HepG2 (cell line): ENCODE data around the gene MAP3K3. TPM values are rescaled to one million over a fixed set of nuclear protein-coding genes. Genes with fewer than 3 reads are reported as not detected.

Experiments used
- ATAC-seq: fragments of 200-7000 bp; cut with Tn5 transposase; 3 replicates; pipeline ENCODE4 v1.9.1; 2020; ENCODE audit warnings: mild to moderate bottlenecking, moderate library complexity
- BruUV-seq: library from RNA; stranded (reverse); fragments of 400-500 nt; replicated peaks from 2 replicates; lab custom pipeline; 2021; lab: Mats Ljungman, UMichigan
- CTCF ChIA-PET: fragments of 300-600 bp; formaldehyde crosslinking; extraction: SDS; loops from one replicate; lab custom pipeline; 2021; ENCODE audit warnings: low total read pairs, inconsistent platforms, low intra/inter-chr PET ratio; lab: Yijun Ruan, JAX
- POLR2A ChIA-PET: fragments of 350-600 bp; sonication (Branson Sonifier 250); formaldehyde crosslinking; loops from one replicate; lab custom pipeline; 2020; ENCODE audit warnings: antibody characterized with exemption, inconsistent platforms; lab: Yijun Ruan, JAX
- DNase-seq: peaks from one replicate; pipeline ENCODE4 v3.0.0-alpha.2; 2015; ENCODE audit warnings: low spot score
- FAIRE-seq: peaks from 3 replicates; lab custom pipeline; 2011; peaks lifted over from hg19 to GRCh38; lab: Jason Lieb, UNC
- H2AFZ ChIP-seq: one replicate; pipeline ENCODE4 v1.6.1; 2011; ENCODE audit warnings: low read length, inconsistent platforms
- H3K27ac ChIP-seq: fragments of 300-600 bp; 3 replicates; pipeline ENCODE4 v1.8.0; 2011; ENCODE audit warnings: mixed run types, mild to moderate bottlenecking, mixed read lengths, low read length, inconsistent platforms; ENCODE audit not compliant: insufficient read depth; ENCODE audit errors: extremely low read length
- H3K27me3 ChIP-seq, 2 experiments: fragments of 200-600 bp in 1 of 2; 2 replicates in 1 of 2; 3 replicates in 1 of 2; pipeline versions ENCODE4 v1.6.0 to v1.8.0; 2011; ENCODE audit warnings: low read length in 2 of 2, mild to moderate bottlenecking in 2 of 2, moderate library complexity in 2 of 2, inconsistent platforms in 1 of 2; ENCODE audit not compliant: insufficient read depth in 2 of 2, control insufficient read depth in 1 of 2
- H3K36me3 ChIP-seq, 2 experiments: fragments of 200-600 bp in 1 of 2; replicated peaks in 1 of 2; 2 replicates in 1 of 2; 3 replicates in 1 of 2; pipeline versions ENCODE4 v1.5.1 to v1.8.0; 2011; ENCODE audit warnings: low read length in 2 of 2, inconsistent platforms in 1 of 2; ENCODE audit not compliant: insufficient read depth in 2 of 2, control insufficient read depth in 1 of 2
- H3K4me1 ChIP-seq: 2 replicates; pipeline ENCODE4 v1.5.1; 2012; ENCODE audit warnings: low read length, inconsistent platforms; ENCODE audit not compliant: insufficient read depth
- H3K4me2 ChIP-seq: 2 replicates; pipeline ENCODE4 v1.6.0; 2011; ENCODE audit warnings: low read depth, low read length, inconsistent platforms
- H3K4me3 ChIP-seq, 3 experiments: fragments of 200-600 bp in 1 of 3; sonication (generic), shearing (Covaris generic) in 1 of 3; replicated peaks in 1 of 3; 2 replicates each; pipeline ENCODE4 v1.5.1; 2011 to 2016; ENCODE audit warnings: low read length in 3 of 3, inconsistent platforms in 2 of 3, low read depth in 2 of 3, mild to moderate bottlenecking in 2 of 3, control low read depth in 1 of 3, mixed read lengths in 1 of 3; ENCODE audit not compliant: insufficient read depth in 1 of 3
- H3K79me2 ChIP-seq: one replicate; pipeline ENCODE4 v1.6.1; 2011; ENCODE audit warnings: low read length, inconsistent platforms; ENCODE audit not compliant: insufficient read depth
- H3K9ac ChIP-seq: 2 replicates; pipeline ENCODE4 v1.6.0; 2011; ENCODE audit warnings: mild to moderate bottlenecking, low read depth, low read length, inconsistent platforms; ENCODE audit not compliant: insufficient read depth
- H3K9me3 ChIP-seq: 2 replicates; pipeline ENCODE4 v1.5.1; 2012; ENCODE audit warnings: mild to moderate bottlenecking, low read length
- H4K20me1 ChIP-seq: 2 replicates; pipeline ENCODE4 v1.6.0; 2011; ENCODE audit warnings: inconsistent platforms, mild to moderate bottlenecking, low read length, moderate library complexity; ENCODE audit not compliant: insufficient read depth
- ATF7 ChIP-seq, 2 experiments: fragments of 450-650 bp in 1 of 2; sonication (generic) in 1 of 2; formaldehyde crosslinking in 1 of 2; IDR thresholded peaks; 2 replicates each; pipeline versions ENCODE4 v1.4.0 to v1.6.1; 2016 to 2020; ENCODE audit warnings: antibody characterized with exemption in 1 of 2, mild to moderate bottlenecking in 1 of 2, missing genetic modification reagents in 1 of 2
- ESRRA ChIP-seq: sonication (generic); formaldehyde crosslinking; IDR thresholded peaks from 2 replicates; pipeline ENCODE4 v1.5.1; 2020; ENCODE audit warnings: mild to moderate bottlenecking, low read depth, missing genetic modification reagents
- KDM3A ChIP-seq: IDR thresholded peaks from 2 replicates; pipeline ENCODE4 v1.6.1; 2018; ENCODE audit warnings: low read depth, missing compliant biosample characterization
- MIER3 ChIP-seq: IDR thresholded peaks from 2 replicates; pipeline ENCODE4 v1.6.1; 2016; ENCODE audit warnings: missing compliant biosample characterization, borderline replicate concordance
- ZNF383 ChIP-seq: sonication (generic); formaldehyde crosslinking; IDR thresholded peaks from 2 replicates; pipeline ENCODE4 v1.4.0; 2020; ENCODE audit warnings: missing genetic modification reagents, mild to moderate bottlenecking, borderline replicate concordance
- ZNF543 ChIP-seq: sonication (generic); formaldehyde crosslinking; IDR thresholded peaks from 2 replicates; pipeline ENCODE4 v1.4.0; 2020; ENCODE audit warnings: mild to moderate bottlenecking, missing genetic modification reagents
- ZNF546 ChIP-seq: sonication (generic); formaldehyde crosslinking; conservative IDR thresholded peaks from 2 replicates; pipeline ENCODE4 v1.8.1; 2023; ENCODE audit warnings: mild to moderate bottlenecking, missing genetic modification reagents
- ZNF75D ChIP-seq: sonication (generic); formaldehyde crosslinking; IDR thresholded peaks from 2 replicates; pipeline ENCODE4 v1.8.1; 2023; ENCODE audit warnings: missing genetic modification reagents, mild to moderate bottlenecking, borderline replicate concordance
- WGBS: methylation state at CpG from one replicate; pipeline ENCODE4 v1.1.6; 2017; ENCODE audit warnings: low lambda C conversion rate; 5-methylcytosine and 5-hydroxymethylcytosine counted together
- in situ Hi-C: cut with HindIII; loops from 2 replicates; pipeline ENCODE4 v1.10.0; 2017; ENCODE audit warnings: low pct_unique_long_range_greater_than_20kb; ENCODE audit not compliant: extremely low pct_ligation_motif_present
- intact Hi-C: fragments of 100-400 bp; cut with micrococcal nuclease; formaldehyde crosslinking; loops from one replicate; pipeline ENCODE4 v1.10.0; 2022; ENCODE audit not compliant: unreplicated experiment
- polyA plus RNA-seq, 8 experiments: library from polyadenylated mRNA; depleted of rRNA in 3 of 8; stranded (reverse) in 7 of 8; unstranded in 1 of 8; fragments of >200 nt; fragmentation: Illumina TruSeq in 4 of 8; extraction: Trizol in 4 of 8; gene quantifications; 2 replicates each; pipeline versions ENCODE4 v1.2.1 to v1.2.3, GENCODE V29; 2011 to 2016; ENCODE audit warnings: low read depth in 4 of 8, missing spikeins in 1 of 8, mixed read lengths in 1 of 8; ENCODE audit not compliant: insufficient read depth in 1 of 8
- total RNA-seq, 5 experiments: library from RNA; depleted of rRNA; stranded (reverse); fragments of >200 nt; fragmentation: Illumina TruSeq; extraction: Trizol; gene quantifications; 2 replicates each; pipeline ENCODE4 v1.2.3, GENCODE V29; 2016; ENCODE audit warnings: low read depth in 1 of 5
- TF ChIP-seq, protein P1 (sequence below): sonication (generic); formaldehyde crosslinking; IDR thresholded peaks from 2 replicates; pipeline ENCODE4 v1.5.0; 2020; ENCODE audit warnings: missing genetic modification reagents
- TF ChIP-seq, protein P2 (sequence below): sonication (generic); formaldehyde crosslinking; IDR thresholded peaks from 2 replicates; pipeline ENCODE4 v1.4.0; 2020; ENCODE audit warnings: missing genetic modification reagents, borderline replicate concordance

Gene MAP3K3
- total and polyA plus RNA-seq, 2 of the 13 experiments (the other 11 are each of a cell fraction or from before 2014, with no cell fraction given), result 17.7 to 21.8 TPM

DNA sequence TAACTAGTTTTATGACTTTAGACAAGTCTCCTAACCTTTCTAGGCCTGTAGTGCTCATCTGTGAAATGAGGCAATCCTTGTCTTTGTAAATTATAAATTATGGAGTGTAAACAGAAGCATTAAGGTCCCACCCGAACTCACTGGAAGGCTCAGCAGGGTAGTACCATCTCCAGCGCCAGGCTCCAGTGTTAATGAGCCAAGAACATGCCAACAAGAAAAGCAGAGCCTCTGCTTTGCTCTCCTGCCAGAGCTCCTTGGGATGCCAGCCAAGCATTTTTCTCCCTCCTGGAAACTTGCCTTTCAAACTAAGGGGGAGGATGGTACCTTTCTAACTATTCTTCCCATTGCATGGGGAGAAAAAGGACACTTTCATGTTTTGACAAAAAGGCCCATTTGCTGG lies 62.8 kb downstream of the MAP3K3 start:
- Histone ChIP-seq H4K20me1 (no peaks in the 10 kb centered on the region), H3K4me2 (no peak overlapping the region), H3K9me3 (no peaks in the 10 kb centered on the region), H3K27ac (no peak overlapping the region), H3K79me2 (no peaks in the 10 kb centered on the region), H2AFZ (no peak overlapping the region), H3K9ac (no peak overlapping the region), H3K4me3 (no peak overlapping the region), H3K36me3 (peaks cover 30 to 55% of the 10 kb centered on the region in 2 experiments; a peak in 4 of 5 replicates), H3K27me3 (no peaks in the 10 kb centered on the region), H3K4me1 (no peaks in the 10 kb centered on the region)
- no TSS peak for BruUV-seq
- FAIRE-seq (no peak), DNase-seq (no peak), ATAC-seq (no peak)
- TF ChIP-seq ZNF75D (CRISPR knock-in tag), result no peak
- TF ChIP-seq, protein P1, sequence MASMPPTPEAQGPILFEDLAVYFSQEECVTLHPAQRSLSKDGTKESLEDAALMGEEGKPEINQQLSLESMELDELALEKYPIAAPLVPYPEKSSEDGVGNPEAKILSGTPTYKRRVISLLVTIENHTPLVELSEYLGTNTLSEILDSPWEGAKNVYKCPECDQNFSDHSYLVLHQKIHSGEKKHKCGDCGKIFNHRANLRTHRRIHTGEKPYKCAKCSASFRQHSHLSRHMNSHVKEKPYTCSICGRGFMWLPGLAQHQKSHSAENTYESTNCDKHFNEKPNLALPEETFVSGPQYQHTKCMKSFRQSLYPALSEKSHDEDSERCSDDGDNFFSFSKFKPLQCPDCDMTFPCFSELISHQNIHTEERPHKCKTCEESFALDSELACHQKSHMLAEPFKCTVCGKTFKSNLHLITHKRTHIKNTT (CRISPR knock-in tag), result no peak
- no peak for TF ChIP-seq ESRRA (CRISPR knock-in tag)
- no peak for TF ChIP-seq ZNF546
- TF ChIP-seq ZNF383, result no peak
- TF ChIP-seq KDM3A (CRISPR knock-in tag), result no peak
- TF ChIP-seq MIER3 (CRISPR knock-in tag), result no peak
- TF ChIP-seq, protein P2, sequence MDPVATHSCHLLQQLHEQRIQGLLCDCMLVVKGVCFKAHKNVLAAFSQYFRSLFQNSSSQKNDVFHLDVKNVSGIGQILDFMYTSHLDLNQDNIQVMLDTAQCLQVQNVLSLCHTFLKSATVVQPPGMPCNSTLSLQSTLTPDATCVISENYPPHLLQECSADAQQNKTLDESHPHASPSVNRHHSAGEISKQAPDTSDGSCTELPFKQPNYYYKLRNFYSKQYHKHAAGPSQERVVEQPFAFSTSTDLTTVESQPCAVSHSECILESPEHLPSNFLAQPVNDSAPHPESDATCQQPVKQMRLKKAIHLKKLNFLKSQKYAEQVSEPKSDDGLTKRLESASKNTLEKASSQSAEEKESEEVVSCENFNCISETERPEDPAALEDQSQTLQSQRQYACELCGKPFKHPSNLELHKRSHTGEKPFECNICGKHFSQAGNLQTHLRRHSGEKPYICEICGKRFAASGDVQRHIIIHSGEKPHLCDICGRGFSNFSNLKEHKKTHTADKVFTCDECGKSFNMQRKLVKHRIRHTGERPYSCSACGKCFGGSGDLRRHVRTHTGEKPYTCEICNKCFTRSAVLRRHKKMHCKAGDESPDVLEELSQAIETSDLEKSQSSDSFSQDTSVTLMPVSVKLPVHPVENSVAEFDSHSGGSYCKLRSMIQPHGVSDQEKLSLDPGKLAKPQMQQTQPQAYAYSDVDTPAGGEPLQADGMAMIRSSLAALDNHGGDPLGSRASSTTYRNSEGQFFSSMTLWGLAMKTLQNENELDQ, result no peak
- no peak for TF ChIP-seq ATF7 (IDR thresholded peaks at IDR 0.05)
- TF ChIP-seq ATF7 (CRISPR knock-in tag; IDR thresholded peaks at IDR 0.05), result no peak
- no peak for TF ChIP-seq ZNF543 (CRISPR knock-in tag)
- in situ Hi-C loops, result no loop called here
- POLR2A ChIA-PET, result no interaction called here
- CTCF ChIA-PET, result no interaction called here
- 97% methylated on average over 2 of the region's 2 CpGs for WGBS
- intact Hi-C loops, result no loop called here
